NCI-H524 (cell line): Measurements from ENCODE around the gene NDUFB7.
"Not testable (repeated sequence)": the region's sequence is repeated elsewhere in the genome, so short reads cannot be mapped to it uniquely, and the experiment has no call there.

Experiments
- DNase-seq, 2 experiments: peaks; one replicate each; lab custom pipeline; 2025; lab: John Stamatoyannopoulos, UW

NDUFB7 gene

DNA sequence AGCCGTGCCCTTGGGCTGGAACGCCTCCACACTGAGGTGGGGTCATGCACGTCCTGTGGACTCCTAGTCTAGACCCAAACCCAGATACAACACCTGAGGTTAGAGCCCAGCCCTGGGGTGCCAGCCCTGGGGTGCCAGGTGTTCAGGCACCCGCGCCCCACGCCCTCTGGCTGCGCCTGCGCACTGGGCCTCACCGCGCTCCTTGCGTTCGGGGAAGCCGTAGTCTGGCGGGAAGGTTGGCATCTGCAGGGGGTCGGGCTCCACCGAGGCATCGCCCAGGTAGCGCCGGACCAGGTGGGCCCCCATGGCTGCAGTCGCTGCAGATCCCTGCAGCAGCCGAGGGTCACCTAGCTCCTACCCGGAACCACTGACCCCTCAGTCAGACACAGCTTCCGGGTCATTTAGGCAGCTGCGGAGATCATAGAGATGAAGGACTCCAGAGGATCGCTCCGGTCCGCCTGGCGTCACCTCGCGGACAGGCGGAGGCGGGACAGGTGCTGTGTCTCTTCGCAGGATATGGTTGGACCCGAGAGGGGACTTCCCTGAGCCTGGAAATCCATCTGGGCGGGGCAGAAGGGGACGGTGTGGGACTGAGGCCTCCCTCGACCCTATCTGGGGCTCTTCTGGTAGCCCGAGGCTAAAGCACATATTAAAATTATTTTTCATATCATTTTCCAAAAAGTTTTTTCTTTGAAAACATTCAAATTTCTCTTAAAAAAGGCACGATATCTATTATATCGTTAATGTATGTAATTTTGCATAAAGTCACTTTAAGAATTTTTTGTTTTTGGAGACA lies at the start of gene NDUFB7:
NDUFB7 (minus strand) TSS at position 372 of the 796 bp plus-strand sequence; CDS start at position 306, 66 bp downstream.
- peak; percentile 92 to 97 for DNase-seq

GRCh38 chr19:14619404-14619803 lies 47.5 kb upstream of the NDUFB7 start:
- no peak for DNase-seq

DNA sequence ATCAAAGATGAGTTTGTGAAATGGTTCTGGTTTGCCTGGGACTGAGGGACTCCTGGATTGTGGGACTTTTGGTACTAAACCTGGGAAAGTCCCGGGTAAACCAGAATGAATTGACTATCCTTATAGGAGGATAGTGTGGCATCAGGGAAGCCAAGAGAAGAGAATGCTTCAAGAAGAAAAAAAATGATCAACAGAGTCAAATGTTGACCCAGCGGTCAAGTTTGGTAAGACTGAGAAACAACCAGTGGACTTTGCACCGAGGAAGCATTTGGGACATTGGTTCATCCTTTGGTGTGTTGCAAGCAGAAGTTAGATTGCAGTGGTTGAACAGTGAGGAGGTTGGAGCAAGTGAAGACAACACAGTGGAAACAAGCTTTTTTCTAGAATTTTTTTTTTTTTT lies 44.5 kb upstream of the NDUFB7 start:
- no peak for DNase-seq

DNA sequence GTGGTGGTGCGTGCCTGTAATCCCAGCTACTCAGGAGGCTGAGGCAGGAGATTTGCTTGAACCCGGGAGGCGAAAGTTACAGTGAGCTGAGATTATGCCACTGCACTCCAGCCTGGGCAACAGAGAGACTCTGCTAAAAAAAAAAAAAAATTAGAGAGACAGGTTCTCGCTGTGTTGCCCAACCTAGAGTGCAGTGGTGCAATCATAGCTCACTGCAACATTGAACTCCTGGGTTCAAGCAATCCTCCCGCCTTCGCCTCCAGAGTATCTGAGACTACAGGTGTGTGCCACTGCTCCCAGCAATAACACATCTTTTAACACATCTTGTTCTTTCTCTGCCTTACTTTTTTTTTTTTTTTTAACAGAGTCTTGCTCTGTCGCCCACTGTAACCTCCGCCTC lies 43.8 kb upstream of the NDUFB7 start:
- no peak for DNase-seq

- no peak for DNase-seq
These were observed 42.2 kb upstream of the NDUFB7 start for GRCh38 chr19:14614099-14614412.

GRCh38 chr19:14613399-14614098 lies 41.7 kb upstream of the NDUFB7 start:
- not testable (repeated sequence) for DNase-seq

DNA sequence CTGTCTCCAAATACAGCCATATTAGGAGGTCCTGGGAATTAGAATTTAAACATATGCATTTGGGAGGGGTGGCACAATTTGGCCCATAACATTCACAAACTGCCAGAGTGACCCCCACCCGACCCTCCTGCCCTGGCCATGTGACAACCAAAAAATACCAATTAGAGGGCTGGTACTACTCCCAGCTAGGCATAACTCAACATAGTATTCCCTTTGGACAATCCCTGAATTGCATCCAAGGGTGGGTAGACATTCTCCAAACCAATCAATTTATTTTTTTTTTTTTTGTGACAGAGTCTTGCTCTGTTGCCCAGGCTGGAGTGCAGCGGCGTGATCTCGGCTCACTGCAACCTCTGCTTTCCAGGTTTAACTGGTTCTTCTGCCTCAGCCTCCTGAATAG lies 40.8 kb upstream of the NDUFB7 start:
- no peak for DNase-seq

- not testable (repeated sequence) for DNase-seq
These were observed 40.4 kb upstream of the NDUFB7 start for GRCh38 chr19:14612242-14612641.

GRCh38 chr19:14611051-14611450 lies 39.2 kb upstream of the NDUFB7 start:
- no peak for DNase-seq

- DNase-seq: no peak
These were observed 34.8 kb upstream of the NDUFB7 start for GRCh38 chr19:14606627-14607026.

DNA sequence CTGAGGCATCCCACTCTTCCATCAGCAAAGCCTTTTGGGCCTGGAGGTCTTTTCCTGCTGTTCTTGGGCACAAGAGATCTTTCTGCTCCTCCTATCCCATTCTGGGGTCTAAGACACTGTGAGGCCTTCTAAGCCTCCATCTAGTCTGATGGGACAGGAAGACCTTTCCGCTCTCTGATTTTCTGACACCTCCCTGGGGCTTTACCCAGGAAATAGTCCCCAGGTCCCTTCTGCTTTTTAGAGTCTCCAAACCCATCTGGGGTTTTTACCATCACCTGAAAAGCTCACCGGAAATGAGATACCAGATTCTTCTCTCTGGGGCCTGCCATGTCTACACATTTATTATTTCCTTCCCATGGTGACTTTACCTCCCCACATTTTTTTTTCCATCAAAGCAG lies 32.1 kb upstream of the NDUFB7 start:
- DNase-seq: no peak

DNA sequence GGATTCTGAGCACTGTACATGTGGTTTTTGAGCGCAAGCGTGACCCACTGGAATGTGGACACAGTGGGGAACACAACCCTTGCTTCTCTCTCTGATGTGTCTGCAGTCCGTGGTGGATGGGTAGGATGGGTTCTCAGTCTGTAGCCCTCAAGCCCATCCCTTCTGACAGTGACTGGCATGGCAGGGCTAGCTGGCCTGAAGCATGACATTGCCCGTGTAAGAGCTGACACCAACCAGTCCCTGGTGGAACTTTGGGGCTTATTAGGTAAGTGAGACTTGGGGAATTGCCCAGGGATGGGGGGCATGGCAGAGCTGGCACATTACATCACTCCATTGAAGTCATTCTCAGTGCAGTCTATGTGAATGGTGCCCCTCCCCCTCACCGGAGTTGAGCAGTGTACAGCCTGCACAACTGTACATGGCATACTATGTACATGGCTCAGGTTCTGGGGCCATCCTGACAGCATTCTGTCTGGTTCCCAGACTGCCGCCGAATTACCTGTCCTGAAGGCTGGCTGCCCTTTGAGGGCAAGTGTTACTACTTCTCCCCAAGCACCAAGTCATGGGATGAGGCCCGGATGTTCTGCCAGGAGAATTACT lies 27.8 kb upstream of the NDUFB7 start:
- DNase-seq: no peak

DNA sequence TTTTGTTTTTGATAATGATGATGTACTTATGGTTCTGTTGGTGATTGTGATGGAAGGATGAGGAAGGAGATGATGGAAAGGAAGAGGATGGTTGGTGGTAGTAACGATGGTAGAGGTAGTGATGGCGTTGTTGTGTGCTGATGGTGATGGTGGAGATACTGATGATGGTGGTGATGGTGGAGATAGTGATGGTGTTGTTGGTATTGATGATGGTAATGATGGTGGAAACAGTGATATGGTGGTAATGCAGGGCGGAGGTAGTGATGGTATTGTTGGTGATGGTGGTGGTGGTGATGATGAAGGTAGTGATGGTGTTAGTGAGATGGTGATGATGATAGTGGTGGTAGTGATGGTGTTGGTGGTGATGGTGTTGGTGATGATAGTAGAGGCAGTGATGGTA lies 23.7 kb upstream of the NDUFB7 start:
- DNase-seq: no peak

DNA sequence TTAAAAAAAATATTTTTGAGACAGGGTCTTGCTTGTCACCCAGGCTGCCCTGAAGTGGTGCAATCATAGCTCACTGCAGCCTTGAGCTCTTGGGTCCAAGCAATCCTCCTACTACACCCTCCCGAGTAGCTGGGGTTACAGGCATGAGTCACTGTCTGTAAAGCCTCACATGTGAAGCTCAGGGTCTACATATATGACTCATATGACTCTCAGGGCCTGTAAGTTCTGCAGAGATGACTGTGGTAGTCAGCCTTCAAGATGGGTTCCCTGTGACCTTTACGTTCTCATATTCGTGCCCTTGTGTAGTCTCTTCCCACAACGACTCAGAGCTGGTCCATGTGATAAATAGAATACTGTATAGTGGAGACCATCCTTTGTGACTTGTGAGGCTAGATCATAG lies 17.6 kb upstream of the NDUFB7 start:
- not testable (repeated sequence) for DNase-seq

GRCh38 chr19:14585187-14585586 lies 13.3 kb upstream of the NDUFB7 start:
- DNase-seq: not testable (repeated sequence)

- DNase-seq: not testable (repeated sequence)
These were observed 12.5 kb upstream of the NDUFB7 start for GRCh38 chr19:14584372-14584771.

DNA sequence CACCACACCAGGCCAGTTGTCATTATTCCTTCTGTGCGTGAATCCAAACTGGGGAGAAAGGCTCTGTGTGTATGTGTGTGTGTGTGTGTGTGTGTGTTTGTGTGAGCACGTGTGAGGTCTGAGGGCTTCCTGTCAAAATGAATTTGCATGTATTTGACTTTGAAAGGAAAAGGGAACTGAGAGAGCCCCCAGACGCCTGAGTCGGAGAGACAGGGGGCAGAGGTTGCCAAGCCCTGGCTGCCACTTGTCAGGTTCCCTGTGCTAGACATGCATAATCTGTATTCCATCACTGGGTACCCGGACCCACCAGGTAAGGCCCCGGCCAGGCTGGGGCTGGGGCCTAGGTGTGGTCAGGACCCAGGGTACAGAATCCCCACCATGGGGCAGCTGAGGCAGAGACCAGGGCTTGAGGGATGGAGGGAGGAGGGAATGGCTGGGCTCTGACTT lies 11.1 kb upstream of the NDUFB7 start, which contains the start of gene CLEC17A:
CLEC17A (plus strand) TSS at position 191 of the 447 bp plus-strand sequence; CDS start at position 268, 77 bp downstream.
- DNase-seq: no peak

- DNase-seq: peak in 1 of 2 experiments; percentile 31
These were observed 8.9 kb upstream of the NDUFB7 start for GRCh38 chr19:14580623-14581237.

GRCh38 chr19:14577885-14578427 lies 6.1 kb upstream of the NDUFB7 start:
- peak; percentile 93 to 97 for DNase-seq

DNA sequence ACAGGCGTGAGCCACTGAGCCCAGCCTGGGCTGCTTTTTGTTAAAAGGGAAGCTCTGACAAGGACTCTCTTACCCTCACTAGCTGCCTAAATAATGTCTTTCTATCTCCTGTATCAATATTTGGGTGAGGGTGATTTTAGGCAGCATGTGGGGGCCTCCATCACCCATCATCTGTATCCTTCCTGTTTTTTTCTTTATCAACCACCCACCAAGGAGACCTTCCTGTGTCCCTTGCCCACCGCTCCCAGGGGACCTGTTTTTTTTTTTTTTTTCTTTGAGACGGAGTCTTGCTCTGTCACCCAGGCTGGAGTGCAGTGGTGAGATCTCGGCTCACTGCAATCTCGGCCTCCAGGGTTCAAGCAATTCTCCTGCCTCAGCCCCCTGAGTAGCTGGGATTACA lies 5.4 kb upstream of the NDUFB7 start:
- DNase-seq: no peak

GRCh38 chr19:14576363-14576762 lies 4.5 kb upstream of the NDUFB7 start:
- DNase-seq: no peak

DNA sequence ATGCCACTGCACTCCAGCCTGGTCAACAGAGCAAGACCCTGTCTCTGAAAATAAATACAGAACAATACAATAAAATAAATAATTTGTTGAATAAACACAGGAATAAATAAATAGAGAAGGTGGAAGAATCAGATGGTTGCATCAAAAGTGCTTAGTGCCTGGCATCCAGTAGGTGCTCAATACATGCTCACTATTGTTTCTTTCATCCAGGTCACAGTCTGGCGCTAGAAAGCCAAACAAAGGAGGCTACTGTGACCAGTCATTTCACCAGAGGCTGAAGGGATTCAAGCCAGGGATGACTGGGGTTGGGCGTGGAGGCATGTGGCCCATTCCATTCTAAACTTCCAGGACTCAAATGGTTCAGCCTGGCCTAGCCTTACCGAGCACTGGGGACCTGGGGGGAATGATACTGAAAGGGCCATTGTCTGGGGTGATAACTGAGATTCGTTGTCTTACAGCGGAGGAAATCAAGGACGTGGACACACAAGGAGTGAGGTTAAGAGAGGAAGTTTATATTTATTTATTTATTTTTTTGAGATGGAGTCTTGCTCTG lies 3.6 kb upstream of the NDUFB7 start:
- DNase-seq: no peak
